ENCODE measurements around the gene SUV39H1.

DNA sequence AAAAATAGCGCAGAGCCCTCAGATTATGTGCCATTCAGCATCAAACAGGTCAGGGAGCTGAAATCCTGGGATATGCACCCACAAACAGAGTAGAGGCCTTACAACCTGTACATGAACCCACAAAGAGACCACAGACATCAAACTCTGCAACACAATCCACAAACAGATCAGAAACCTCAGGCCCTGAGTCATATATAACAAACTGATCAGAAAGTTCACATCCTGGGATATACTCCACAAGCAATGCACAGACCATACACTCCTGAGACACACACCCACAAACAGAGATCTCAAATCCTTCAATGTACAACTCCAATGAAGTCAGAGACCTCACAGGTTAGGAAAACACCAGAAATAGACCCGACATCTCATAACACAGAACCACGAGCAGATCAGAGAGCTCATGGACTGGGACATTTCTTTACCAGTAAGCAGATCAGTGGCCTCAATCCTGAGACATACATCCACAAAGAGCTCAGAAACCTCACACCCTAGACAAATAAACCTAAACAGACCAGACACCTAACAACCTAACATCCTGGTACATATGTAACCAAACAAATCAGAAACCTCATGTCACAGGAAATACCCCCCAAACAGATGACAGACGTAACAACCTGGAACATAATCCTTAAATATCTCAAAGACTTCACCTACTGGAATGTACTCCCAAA lies 24.2 kb downstream of the SUV39H1 start:
- TF ChIP-seq, protein P1, sequence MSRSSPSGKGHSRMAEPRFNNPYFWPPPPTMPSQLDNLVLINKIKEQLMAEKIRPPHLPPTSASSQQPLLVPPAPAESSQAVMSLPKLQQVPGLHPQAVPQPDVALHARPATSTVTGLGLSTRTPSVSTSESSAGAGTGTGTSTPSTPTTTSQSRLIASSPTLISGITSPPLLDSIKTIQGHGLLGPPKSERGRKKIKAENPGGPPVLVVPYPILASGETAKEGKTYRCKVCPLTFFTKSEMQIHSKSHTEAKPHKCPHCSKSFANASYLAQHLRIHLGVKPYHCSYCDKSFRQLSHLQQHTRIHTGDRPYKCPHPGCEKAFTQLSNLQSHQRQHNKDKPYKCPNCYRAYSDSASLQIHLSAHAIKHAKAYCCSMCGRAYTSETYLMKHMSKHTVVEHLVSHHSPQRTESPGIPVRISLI (tag by site-specific recombination; IDR thresholded peaks at IDR 0.05) = no peak
- TF ChIP-seq, protein P2, sequence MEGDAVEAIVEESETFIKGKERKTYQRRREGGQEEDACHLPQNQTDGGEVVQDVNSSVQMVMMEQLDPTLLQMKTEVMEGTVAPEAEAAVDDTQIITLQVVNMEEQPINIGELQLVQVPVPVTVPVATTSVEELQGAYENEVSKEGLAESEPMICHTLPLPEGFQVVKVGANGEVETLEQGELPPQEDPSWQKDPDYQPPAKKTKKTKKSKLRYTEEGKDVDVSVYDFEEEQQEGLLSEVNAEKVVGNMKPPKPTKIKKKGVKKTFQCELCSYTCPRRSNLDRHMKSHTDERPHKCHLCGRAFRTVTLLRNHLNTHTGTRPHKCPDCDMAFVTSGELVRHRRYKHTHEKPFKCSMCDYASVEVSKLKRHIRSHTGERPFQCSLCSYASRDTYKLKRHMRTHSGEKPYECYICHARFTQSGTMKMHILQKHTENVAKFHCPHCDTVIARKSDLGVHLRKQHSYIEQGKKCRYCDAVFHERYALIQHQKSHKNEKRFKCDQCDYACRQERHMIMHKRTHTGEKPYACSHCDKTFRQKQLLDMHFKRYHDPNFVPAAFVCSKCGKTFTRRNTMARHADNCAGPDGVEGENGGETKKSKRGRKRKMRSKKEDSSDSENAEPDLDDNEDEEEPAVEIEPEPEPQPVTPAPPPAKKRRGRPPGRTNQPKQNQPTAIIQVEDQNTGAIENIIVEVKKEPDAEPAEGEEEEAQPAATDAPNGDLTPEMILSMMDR (tag by site-specific recombination; IDR thresholded peaks at IDR 0.05) = no peak
- no peak for TF ChIP-seq ZEB2 (tag by site-specific recombination; IDR thresholded peaks at IDR 0.05)
- no peak for TF ChIP-seq ZNF175 (tag by site-specific recombination; IDR thresholded peaks at IDR 0.05)
- no peak for TF ChIP-seq ZBTB48 (tag by site-specific recombination; IDR thresholded peaks at IDR 0.05)
- TF ChIP-seq EGR2 (tag by site-specific recombination; IDR thresholded peaks at IDR 0.05; ENCODE audit: low read depth) = no peak
- no peak for TF ChIP-seq MEIS1 (CRISPR knock-in tag; IDR thresholded peaks at IDR 0.05; ENCODE audit: borderline replicate concordance)
- no peak for TF ChIP-seq ZNF114 (tag by site-specific recombination; IDR thresholded peaks at IDR 0.05)
